ENCODE data around the gene CAPN13.

DNA sequence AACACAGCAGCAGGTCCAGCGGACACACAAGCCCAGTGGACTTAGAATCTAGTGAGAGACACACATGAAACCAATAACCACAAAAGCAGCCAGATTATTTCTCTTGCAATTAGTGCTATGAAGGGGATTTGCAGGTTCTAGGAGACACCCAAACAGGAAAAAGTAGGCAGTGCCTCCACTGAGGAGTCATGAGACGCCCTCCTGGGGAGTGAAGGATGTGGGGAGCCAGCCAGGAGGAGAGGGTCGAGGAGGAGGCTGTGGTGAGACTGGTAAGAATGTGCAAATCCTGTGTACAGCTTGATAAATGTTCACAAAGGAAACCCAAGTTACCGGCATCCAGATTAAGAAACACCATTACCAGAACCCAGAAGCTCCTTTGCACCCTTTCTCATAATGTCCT lies 2.7 kb upstream of the CAPN13 start:
- TF ChIP-seq, protein P1, sequence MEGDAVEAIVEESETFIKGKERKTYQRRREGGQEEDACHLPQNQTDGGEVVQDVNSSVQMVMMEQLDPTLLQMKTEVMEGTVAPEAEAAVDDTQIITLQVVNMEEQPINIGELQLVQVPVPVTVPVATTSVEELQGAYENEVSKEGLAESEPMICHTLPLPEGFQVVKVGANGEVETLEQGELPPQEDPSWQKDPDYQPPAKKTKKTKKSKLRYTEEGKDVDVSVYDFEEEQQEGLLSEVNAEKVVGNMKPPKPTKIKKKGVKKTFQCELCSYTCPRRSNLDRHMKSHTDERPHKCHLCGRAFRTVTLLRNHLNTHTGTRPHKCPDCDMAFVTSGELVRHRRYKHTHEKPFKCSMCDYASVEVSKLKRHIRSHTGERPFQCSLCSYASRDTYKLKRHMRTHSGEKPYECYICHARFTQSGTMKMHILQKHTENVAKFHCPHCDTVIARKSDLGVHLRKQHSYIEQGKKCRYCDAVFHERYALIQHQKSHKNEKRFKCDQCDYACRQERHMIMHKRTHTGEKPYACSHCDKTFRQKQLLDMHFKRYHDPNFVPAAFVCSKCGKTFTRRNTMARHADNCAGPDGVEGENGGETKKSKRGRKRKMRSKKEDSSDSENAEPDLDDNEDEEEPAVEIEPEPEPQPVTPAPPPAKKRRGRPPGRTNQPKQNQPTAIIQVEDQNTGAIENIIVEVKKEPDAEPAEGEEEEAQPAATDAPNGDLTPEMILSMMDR (IDR thresholded peaks at IDR 0.05; ENCODE audit: low read depth, low read length), result no peak
- TF ChIP-seq EZH2phosphoT487 (IDR thresholded peaks at IDR 0.05; ENCODE audit: low read depth), result no peak

Measured in OCI-LY3 (cell line).